Endothelial cell (in vitro differentiated cells): Measurements from ENCODE around the gene CSRP1. TPM values are rescaled to one million over a fixed set of nuclear protein-coding genes. Genes with fewer than 3 reads are reported as not detected.

Experiments
- DNase-seq: peaks from one replicate; pipeline ENCODE4 v3.0.0; 2021; ENCODE audit warnings: low spot score
- H3K27ac Mint-ChIP-seq: one replicate; pipeline ENCODE4 v1.8.0; 2021; ENCODE audit warnings: mixed read lengths, inconsistent platforms; ENCODE audit not compliant: unreplicated experiment
- H3K27me3 Mint-ChIP-seq: one replicate; pipeline ENCODE4 v1.8.0; 2021; ENCODE audit warnings: mild to moderate bottlenecking, moderate library complexity, mixed read lengths, inconsistent platforms; ENCODE audit not compliant: unreplicated experiment
- H3K36me3 Mint-ChIP-seq: one replicate; pipeline ENCODE4 v1.8.0; 2021; ENCODE audit warnings: mild to moderate bottlenecking, low read depth, mixed read lengths, inconsistent platforms; ENCODE audit not compliant: unreplicated experiment
- H3K4me1 Mint-ChIP-seq: one replicate; pipeline ENCODE4 v1.8.0; 2021; ENCODE audit warnings: mild to moderate bottlenecking, mixed read lengths, inconsistent platforms; ENCODE audit not compliant: unreplicated experiment
- H3K4me3 Mint-ChIP-seq: one replicate; pipeline ENCODE4 v1.8.0; 2021; ENCODE audit warnings: mild to moderate bottlenecking, mixed read lengths, inconsistent platforms; ENCODE audit not compliant: unreplicated experiment
- H3K9me3 Mint-ChIP-seq: one replicate; pipeline ENCODE4 v1.8.0; 2021; ENCODE audit warnings: mixed read lengths, inconsistent platforms; ENCODE audit not compliant: unreplicated experiment
- CTCF ChIP-seq: fragments of 200-600 bp; sonication (generic); IDR thresholded peaks from one replicate; pipeline ENCODE4 v1.5.0; 2021; ENCODE audit warnings: antibody characterized with exemption; ENCODE audit not compliant: unreplicated experiment
- total RNA-seq: library from RNA; stranded (reverse); fragmentation: NEBNext Ultra II Directional; extraction: Animal tissue kit (Norgen Biotek cat#: 25700); gene quantifications from one replicate; pipeline ENCODE4 v1.2.1, GENCODE V29; 2021; ENCODE audit not compliant: unreplicated experiment

The CSRP1 gene
- total RNA-seq, 1 donor from 2014 or later = 111 TPM

GRCh38 chr1:201457508-201457960 is 49.4 kb downstream of the CSRP1 start:
- peaks cover 17% of the 10 kb centered on the region for H3K4me1 Mint-ChIP-seq
- no peak overlapping the region for H3K4me3 Mint-ChIP-seq
- no peaks in the 10 kb centered on the region for H3K9me3 Mint-ChIP-seq
- H3K27me3 Mint-ChIP-seq = peaks cover 9% of the 10 kb centered on the region
- DNase-seq = no peak
- H3K27ac Mint-ChIP-seq = no peak overlapping the region
- H3K36me3 Mint-ChIP-seq = no peaks in the 10 kb centered on the region
- no peak for TF ChIP-seq CTCF

GRCh38 chr1:201456499-201457309 is 50.2 kb downstream of the CSRP1 start:
- H3K27ac Mint-ChIP-seq = no peak overlapping the region
- H3K36me3 Mint-ChIP-seq = no peaks in the 10 kb centered on the region
- peaks cover 22% of the 10 kb centered on the region for H3K4me1 Mint-ChIP-seq
- no peak overlapping the region for H3K4me3 Mint-ChIP-seq
- TF ChIP-seq CTCF = no peak
- H3K9me3 Mint-ChIP-seq = no peaks in the 10 kb centered on the region
- H3K27me3 Mint-ChIP-seq = peaks cover 9% of the 10 kb centered on the region
- no peak for DNase-seq

GRCh38 chr1:201455098-201455497 is 51.8 kb downstream of the CSRP1 start:
- Mint-ChIP-seq H3K9me3 (no peaks in the 10 kb centered on the region), H3K27ac (no peak overlapping the region), H3K36me3 (no peaks in the 10 kb centered on the region), H3K4me1 (peaks cover 28% of the 10 kb centered on the region), H3K4me3 (no peak overlapping the region), H3K27me3 (peaks cover 5% of the 10 kb centered on the region)
- no peak for DNase-seq
- TF ChIP-seq CTCF = no peak

- Mint-ChIP-seq H3K9me3 (no peaks in the 10 kb centered on the region), H3K27me3 (peaks cover 7% of the 10 kb centered on the region), H3K4me1 (peaks cover 33% of the 10 kb centered on the region), H3K27ac (no peak overlapping the region), H3K36me3 (no peaks in the 10 kb centered on the region), H3K4me3 (no peak overlapping the region)
- TF ChIP-seq CTCF = no peak
- DNase-seq = no peak
These were observed 52.3 kb downstream of the CSRP1 start for GRCh38 chr1:201454608-201455007.

GRCh38 chr1:201452866-201453265 is 54.1 kb downstream of the CSRP1 start:
- no peaks in the 10 kb centered on the region for H3K36me3 Mint-ChIP-seq
- no peak for TF ChIP-seq CTCF
- peaks cover 46% of the 10 kb centered on the region for H3K4me1 Mint-ChIP-seq

More at GRCh38 chr1:201452866-201453265, 54.1 kb downstream of the CSRP1 start:
- no peak overlapping the region for H3K4me3 Mint-ChIP-seq
- H3K27ac Mint-ChIP-seq = no peak overlapping the region
- no peaks in the 10 kb centered on the region for H3K9me3 Mint-ChIP-seq
- DNase-seq = no peak
- H3K27me3 Mint-ChIP-seq = peaks cover 7% of the 10 kb centered on the region
